Stomach (tissue), 4 donors: ENCODE data around the gene MYOCOS.

ENCODE experiments used
- CTCF ChIP-seq, 7 experiments: fragments of 450-650 bp in 4 of 7; fragments of 200-600 bp in 3 of 7; sonication (generic) in 3 of 7; IDR thresholded peaks; one replicate each; pipeline ENCODE4 v1.5.1; 2016 to 2019; ENCODE audit warnings: antibody characterized with exemption in 7 of 7, control low read depth in 2 of 7, mild to moderate bottlenecking in 1 of 7
- POLR2A ChIP-seq, 4 donors: fragments of 450-650 bp; IDR thresholded peaks; one replicate each; pipeline ENCODE4 v1.6.1; 2016; ENCODE audit warnings: antibody characterized with exemption in 4 of 4, control low read depth in 2 of 4, mild to moderate bottlenecking in 1 of 4, moderate library complexity in 1 of 4
- POLR2AphosphoS5 ChIP-seq, 3 donors: sonication (generic); formaldehyde crosslinking; IDR thresholded peaks; one replicate each; pipeline ENCODE4 v1.6.1; 2016; ENCODE audit warnings: antibody characterized with exemption in 3 of 3

- TF ChIP-seq CTCF (IDR thresholded peaks at IDR 0.05) (no peak), POLR2AphosphoS5 (IDR thresholded peaks at IDR 0.05) (no peak), POLR2A (IDR thresholded peaks at IDR 0.05) (no peak)
Observed at GRCh38 chr1:171613282-171613681, 8.8 kb upstream of the MYOCOS start.
